Astrocyte (in vitro differentiated cells and primary cell): Measurements from ENCODE around the gene MIPOL1. TPM values are rescaled to one million over a fixed set of nuclear protein-coding genes. Genes with fewer than 3 reads are reported as not detected.

ENCODE experiments used
- DNase-seq: peaks from one replicate; pipeline ENCODE4 v3.0.0-alpha.2; 2010; ENCODE audit warnings: low read depth
- FAIRE-seq: peaks from 2 replicates; lab custom pipeline; 2011; peaks lifted over from hg19 to GRCh38; lab: Jason Lieb, UNC
- H2AFZ ChIP-seq: 2 replicates; pipeline ENCODE4 v1.6.0; 2012; ENCODE audit warnings: low read depth, low read length, inconsistent platforms
- H3K27ac ChIP-seq: 2 replicates; pipeline ENCODE4 v1.5.1; 2011; ENCODE audit warnings: low read depth, low read length, inconsistent platforms
- H3K27me3 ChIP-seq: 2 replicates; pipeline ENCODE4 v1.6.0; 2011; ENCODE audit warnings: low read length, inconsistent platforms; ENCODE audit not compliant: insufficient read depth
- H3K36me3 ChIP-seq: 2 replicates; pipeline ENCODE4 v1.5.1; 2011; ENCODE audit warnings: low read length, inconsistent platforms; ENCODE audit not compliant: insufficient read depth
- H3K4me1 ChIP-seq: 2 replicates; pipeline ENCODE4 v1.5.1; 2011; ENCODE audit warnings: low read length, inconsistent platforms; ENCODE audit not compliant: insufficient read depth
- H3K4me2 ChIP-seq: 2 replicates; pipeline ENCODE4 v1.6.0; 2012; ENCODE audit warnings: low read length, inconsistent platforms
- H3K4me3 ChIP-seq: 2 replicates; pipeline ENCODE4 v1.5.1; 2011; ENCODE audit warnings: low read depth, mild to moderate bottlenecking, low read length, inconsistent platforms; ENCODE audit not compliant: insufficient read depth
- H3K79me2 ChIP-seq: 2 replicates; pipeline ENCODE4 v1.6.0; 2012; ENCODE audit warnings: mild to moderate bottlenecking, low read length, inconsistent platforms; ENCODE audit not compliant: insufficient read depth
- H3K9ac ChIP-seq: 2 replicates; pipeline ENCODE4 v1.6.0; 2012; ENCODE audit warnings: mild to moderate bottlenecking, low read length, inconsistent platforms
- H3K9me3 ChIP-seq: 2 replicates; pipeline ENCODE4 v1.5.1; 2012; ENCODE audit warnings: low read depth, mild to moderate bottlenecking, low read length, inconsistent platforms; ENCODE audit not compliant: insufficient read depth
- H4K20me1 ChIP-seq: 2 replicates; pipeline ENCODE4 v1.6.0; 2012; ENCODE audit warnings: low read length, inconsistent platforms; ENCODE audit not compliant: insufficient read depth
- H3K27ac Mint-ChIP-seq: one replicate; pipeline ENCODE4 v1.8.0; 2021; ENCODE audit warnings: mild to moderate bottlenecking, mixed read lengths; ENCODE audit not compliant: unreplicated experiment
- H3K27me3 Mint-ChIP-seq: one replicate; pipeline ENCODE4 v1.8.0; 2021; ENCODE audit warnings: low read depth, mixed read lengths; ENCODE audit not compliant: unreplicated experiment
- H3K36me3 Mint-ChIP-seq: one replicate; pipeline ENCODE4 v1.8.0; 2021; ENCODE audit warnings: low read depth, mixed read lengths; ENCODE audit not compliant: unreplicated experiment
- H3K4me1 Mint-ChIP-seq: one replicate; pipeline ENCODE4 v1.8.0; 2021; ENCODE audit warnings: low read depth, mixed read lengths; ENCODE audit not compliant: unreplicated experiment
- H3K4me3 Mint-ChIP-seq: one replicate; pipeline ENCODE4 v1.8.0; 2021; ENCODE audit warnings: mild to moderate bottlenecking, moderate library complexity, mixed read lengths; ENCODE audit not compliant: unreplicated experiment
- H3K9me3 Mint-ChIP-seq: one replicate; pipeline ENCODE4 v1.8.0; 2021; ENCODE audit warnings: mild to moderate bottlenecking, mixed read lengths; ENCODE audit not compliant: unreplicated experiment
- CTCF ChIP-seq: IDR thresholded peaks from 2 replicates; pipeline ENCODE4 v1.5.1; 2011; ENCODE audit warnings: low read depth, mild to moderate bottlenecking, inconsistent platforms, low read length, moderate library complexity; ENCODE audit not compliant: insufficient read depth
- EZH2 ChIP-seq: IDR thresholded peaks from 2 replicates; pipeline ENCODE4 v1.6.1; 2012; ENCODE audit warnings: mild to moderate bottlenecking, low read length, inconsistent platforms; ENCODE audit not compliant: insufficient read depth
- total RNA-seq: library from RNA; stranded (reverse); gene quantifications from 2 replicates; pipeline ENCODE4 v1.2.1, GENCODE V29; 2021

MIPOL1 gene
- total RNA-seq, 1 donor from 2014 or later: 15.7 TPM

DNA sequence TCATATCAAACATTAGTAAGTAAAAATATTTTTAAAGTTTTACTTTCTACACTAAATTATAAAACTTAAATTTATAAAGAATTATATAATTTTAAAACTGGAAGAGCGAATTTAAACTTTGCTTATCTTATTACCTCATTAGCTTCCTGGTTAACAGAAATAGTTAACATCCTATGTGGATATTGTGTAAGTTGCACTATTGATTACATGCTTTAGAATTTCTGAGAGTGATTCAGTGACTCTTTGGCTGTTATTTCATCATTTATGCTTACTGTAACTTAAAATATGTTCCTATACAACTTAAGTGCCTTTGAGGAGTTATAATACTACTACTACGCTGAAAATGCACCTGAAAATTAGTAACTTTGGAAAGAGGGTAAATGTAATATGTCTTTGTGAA lies 295.9 kb downstream of the MIPOL1 start:
- FAIRE-seq (no peak), DNase-seq (no peak)
- Mint-ChIP-seq H3K4me1 (no peaks in the 10 kb centered on the region), H3K36me3 (peaks cover 3% of the 10 kb centered on the region), H3K27ac (no peak overlapping the region), H3K9me3 (no peaks in the 10 kb centered on the region), H3K4me3 (no peak overlapping the region), H3K27me3 (no peaks in the 10 kb centered on the region)
- Histone ChIP-seq H4K20me1 (no peaks in the 10 kb centered on the region), H3K4me3 (no peak overlapping the region), H3K4me2 (no peak overlapping the region), H3K9me3 (no peaks in the 10 kb centered on the region), H3K79me2 (no peaks in the 10 kb centered on the region), H3K27ac (no peak overlapping the region), H2AFZ (no peak overlapping the region), H3K4me1 (no peaks in the 10 kb centered on the region), H3K9ac (no peak overlapping the region), H3K36me3 (no peaks in the 10 kb centered on the region), H3K27me3 (no peaks in the 10 kb centered on the region)
- TF ChIP-seq EZH2: no peak
- TF ChIP-seq CTCF: no peak

- Histone ChIP-seq H3K4me3 (no peak overlapping the region), H3K36me3 (no peaks in the 10 kb centered on the region), H3K27me3 (no peaks in the 10 kb centered on the region), H3K79me2 (no peaks in the 10 kb centered on the region), H3K9me3 (no peaks in the 10 kb centered on the region), H4K20me1 (no peaks in the 10 kb centered on the region), H3K4me2 (no peak overlapping the region), H3K27ac (no peak overlapping the region), H3K9ac (no peak overlapping the region), H2AFZ (no peak overlapping the region), H3K4me1 (no peaks in the 10 kb centered on the region)
- no peaks in the 10 kb centered on the region for H3K27me3 Mint-ChIP-seq
- H3K9me3 Mint-ChIP-seq: no peaks in the 10 kb centered on the region
- DNase-seq: no peak
- peaks cover 5% of the 10 kb centered on the region for H3K36me3 Mint-ChIP-seq
- no peaks in the 10 kb centered on the region for H3K4me1 Mint-ChIP-seq
- FAIRE-seq: no peak
- H3K4me3 Mint-ChIP-seq: no peak overlapping the region
- TF ChIP-seq CTCF: no peak
- no peak for TF ChIP-seq EZH2
- H3K27ac Mint-ChIP-seq: no peak overlapping the region
These were observed 299.7 kb downstream of the MIPOL1 start for GRCh38 chr14:37497422-37497821.

- H3K4me1 ChIP-seq: no peaks in the 10 kb centered on the region
- Mint-ChIP-seq H3K27ac (no peak overlapping the region), H3K9me3 (no peaks in the 10 kb centered on the region), H3K36me3 (peaks cover 6% of the 10 kb centered on the region), H3K27me3 (no peaks in the 10 kb centered on the region), H3K4me3 (no peak overlapping the region), H3K4me1 (no peaks in the 10 kb centered on the region)
- no peak overlapping the region for H3K27ac ChIP-seq
- no peak overlapping the region for H3K9ac ChIP-seq
- H2AFZ ChIP-seq: no peak overlapping the region
- DNase-seq (no peak), FAIRE-seq (no peak)
- no peaks in the 10 kb centered on the region for H3K79me2 ChIP-seq
- no peaks in the 10 kb centered on the region for H3K36me3 ChIP-seq
- no peaks in the 10 kb centered on the region for H3K27me3 ChIP-seq
- no peak for TF ChIP-seq CTCF
- TF ChIP-seq EZH2: no peak
- no peaks in the 10 kb centered on the region for H3K9me3 ChIP-seq
- H4K20me1 ChIP-seq: no peaks in the 10 kb centered on the region
- H3K4me2 ChIP-seq: no peak overlapping the region
- no peak overlapping the region for H3K4me3 ChIP-seq
These were observed 304.1 kb downstream of the MIPOL1 start for GRCh38 chr14:37501877-37502276.
